ENCODE data around the gene B3GALT2. TPM values are rescaled to one million over a fixed set of nuclear protein-coding genes. Genes with fewer than 3 reads are reported as not detected.

Gene B3GALT2
- total RNA-seq, 1 experiment from 2014 or later = not detected

DNA sequence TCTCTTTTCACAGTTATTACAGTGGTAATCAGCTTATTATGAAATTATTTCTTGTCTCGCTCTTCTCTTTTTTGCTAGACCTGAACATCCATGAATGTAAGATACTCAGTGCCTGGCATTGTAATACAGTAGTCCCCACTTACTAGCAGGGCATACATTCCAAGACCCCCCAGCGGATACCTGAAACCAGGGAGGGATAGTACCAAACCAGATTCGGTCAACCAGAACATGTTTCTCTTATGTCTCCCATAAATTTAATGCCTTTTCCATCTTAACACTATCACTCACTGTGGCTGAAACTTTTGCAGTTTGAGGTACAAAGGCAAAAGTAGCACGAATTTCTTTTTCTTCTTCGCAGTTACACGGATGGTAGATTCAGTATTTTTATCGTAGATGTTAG lies 24.6 kb upstream of the B3GALT2 start:
- H4K91ac ChIP-seq (ENCODE audit: insufficient read length, low read depth, low read length) = no peak overlapping the region
- H2AK5ac ChIP-seq (ENCODE audit: insufficient read length, low read length) = no peak overlapping the region
- H4K5ac ChIP-seq (ENCODE audit: insufficient read length, low read depth, low read length) = no peak overlapping the region
- no peak overlapping the region for H3K4ac ChIP-seq (ENCODE audit: low read depth, low read length)
- no peak overlapping the region for H3T11ph ChIP-seq (ENCODE audit: low read length)
- no peaks in the 10 kb centered on the region for H4K20me1 ChIP-seq (ENCODE audit: control insufficient read depth, insufficient read depth, insufficient read length)
- H3K4me1 ChIP-seq (ENCODE audit: insufficient read depth, low read length) = no peaks in the 10 kb centered on the region; the same call in 1 of the 2 replicates
- no peak overlapping the region for H3K27ac ChIP-seq (ENCODE audit: insufficient read length, low read depth, low read length)
- H3K23ac ChIP-seq (ENCODE audit: insufficient read length, low read depth, low read length) = no peak overlapping the region
- H3K79me1 ChIP-seq (ENCODE audit: insufficient read depth, low read depth, low read length, poor library complexity, severe bottlenecking) = no peaks in the 10 kb centered on the region
- no peak overlapping the region for H2BK5ac ChIP-seq (ENCODE audit: insufficient read length, low read length)
- H3K79me2 ChIP-seq (ENCODE audit: insufficient read depth, low read length) = no peaks in the 10 kb centered on the region
- no peak overlapping the region for H2BK20ac ChIP-seq (ENCODE audit: low read depth, low read length, poor library complexity, severe bottlenecking)
- H2BK15ac ChIP-seq (ENCODE audit: low read depth, low read length) = no peak overlapping the region
- H3K23me2 ChIP-seq (ENCODE audit: insufficient read length, low read depth, low read length, poor library complexity, severe bottlenecking) = no peaks in the 10 kb centered on the region
- H3K56ac ChIP-seq (ENCODE audit: insufficient read length, low read depth, low read length) = no peak overlapping the region
- WGBS (ENCODE audit: extremely low coverage, insufficient read length, low lambda C conversion rate) = no CpG with 5 or more reads among the region's 7 CpGs
- H2AFZ ChIP-seq (ENCODE audit: low read length) = no peak overlapping the region
- peak overlapping the region; percentile 14 to 89 (median 70); a peak in 4 of 7 replicates for H3K27ac Mint-ChIP-seq
- DNase-seq = no peak
- H3K27me3 ChIP-seq (ENCODE audit: insufficient read depth, low read length) = no peaks in the 10 kb centered on the region
- H4K8ac ChIP-seq (replicated peaks; ENCODE audit: insufficient read length, low read depth, low read length) = no peak overlapping the region
- H3K9me3 ChIP-seq (ENCODE audit: control insufficient read depth, low read depth, low read length) = no peaks in the 10 kb centered on the region
- no peak overlapping the region for H2BK120ac ChIP-seq (ENCODE audit: low read depth, low read length, poor library complexity, severe bottlenecking)
- peaks cover 17% of the 10 kb centered on the region in 2 experiments for H3K4me1 Mint-ChIP-seq
- H3K4me2 ChIP-seq (ENCODE audit: insufficient read depth, insufficient read length, low read length) = no peak overlapping the region
- TF ChIP-seq, protein P1, sequence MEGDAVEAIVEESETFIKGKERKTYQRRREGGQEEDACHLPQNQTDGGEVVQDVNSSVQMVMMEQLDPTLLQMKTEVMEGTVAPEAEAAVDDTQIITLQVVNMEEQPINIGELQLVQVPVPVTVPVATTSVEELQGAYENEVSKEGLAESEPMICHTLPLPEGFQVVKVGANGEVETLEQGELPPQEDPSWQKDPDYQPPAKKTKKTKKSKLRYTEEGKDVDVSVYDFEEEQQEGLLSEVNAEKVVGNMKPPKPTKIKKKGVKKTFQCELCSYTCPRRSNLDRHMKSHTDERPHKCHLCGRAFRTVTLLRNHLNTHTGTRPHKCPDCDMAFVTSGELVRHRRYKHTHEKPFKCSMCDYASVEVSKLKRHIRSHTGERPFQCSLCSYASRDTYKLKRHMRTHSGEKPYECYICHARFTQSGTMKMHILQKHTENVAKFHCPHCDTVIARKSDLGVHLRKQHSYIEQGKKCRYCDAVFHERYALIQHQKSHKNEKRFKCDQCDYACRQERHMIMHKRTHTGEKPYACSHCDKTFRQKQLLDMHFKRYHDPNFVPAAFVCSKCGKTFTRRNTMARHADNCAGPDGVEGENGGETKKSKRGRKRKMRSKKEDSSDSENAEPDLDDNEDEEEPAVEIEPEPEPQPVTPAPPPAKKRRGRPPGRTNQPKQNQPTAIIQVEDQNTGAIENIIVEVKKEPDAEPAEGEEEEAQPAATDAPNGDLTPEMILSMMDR (conservative IDR thresholded peaks at IDR 0.05) = no peak
- no peaks in the 10 kb centered on the region for H3K27me3 Mint-ChIP-seq (ENCODE audit: low read depth)
- H3K18ac ChIP-seq (ENCODE audit: insufficient read length, low read depth, low read length) = no peak overlapping the region
- peaks cover 4 to 5% of the 10 kb centered on the region in 2 experiments; a peak in 4 of 5 replicates for H3K9me3 Mint-ChIP-seq
- no peak overlapping the region for H2BK12ac ChIP-seq (ENCODE audit: insufficient read length, low read depth, low read length)
- H3K36me3 Mint-ChIP-seq (ENCODE audit: insufficient read depth in 1 of 3, low read depth in 3 of 3) = peaks cover 29 to 40% (median 39%) of the 10 kb centered on the region in 3 experiments
- H3K9ac ChIP-seq (ENCODE audit: extremely low read depth, insufficient read length, low read length) = no peak overlapping the region
- no peak overlapping the region for H3K4me3 Mint-ChIP-seq
- no peak overlapping the region for H3K14ac ChIP-seq (ENCODE audit: insufficient read depth, low read length)
